ENCODE data around the gene TMEM147. TPM values are rescaled to one million over a fixed set of nuclear protein-coding genes. Genes with fewer than 3 reads are reported as not detected.

TMEM147 gene
- total and polyA plus RNA-seq, 2 of the 13 experiments (the other 11 are each of a cell fraction or from before 2014, with no cell fraction given), result 141 to 176 TPM

- TF ChIP-seq, protein P1, sequence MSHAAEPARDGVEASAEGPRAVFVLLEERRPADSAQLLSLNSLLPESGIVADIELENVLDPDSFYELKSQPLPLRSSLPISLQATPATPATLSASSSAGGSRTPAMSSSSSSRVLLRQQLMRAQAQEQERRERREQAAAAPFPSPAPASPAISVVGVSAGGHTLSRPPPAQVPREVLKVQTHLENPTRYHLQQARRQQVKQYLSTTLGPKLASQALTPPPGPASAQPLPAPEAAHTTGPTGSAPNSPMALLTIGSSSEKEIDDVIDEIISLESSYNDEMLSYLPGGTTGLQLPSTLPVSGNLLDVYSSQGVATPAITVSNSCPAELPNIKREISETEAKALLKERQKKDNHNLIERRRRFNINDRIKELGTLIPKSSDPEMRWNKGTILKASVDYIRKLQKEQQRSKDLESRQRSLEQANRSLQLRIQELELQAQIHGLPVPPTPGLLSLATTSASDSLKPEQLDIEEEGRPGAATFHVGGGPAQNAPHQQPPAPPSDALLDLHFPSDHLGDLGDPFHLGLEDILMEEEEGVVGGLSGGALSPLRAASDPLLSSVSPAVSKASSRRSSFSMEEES (CRISPR knock-in tag; IDR thresholded peaks at IDR 0.05), result peak; percentile 68; the same call in 1 of the 2 replicates
- TF ChIP-seq ZSCAN25 (CRISPR knock-in tag; IDR thresholded peaks at IDR 0.05), result 0 out of 2 replicates have a peak, but pooled peaks have one; percentile 18
- TF ChIP-seq ZNF136 (CRISPR knock-in tag; IDR thresholded peaks at IDR 0.05; ENCODE audit: low read depth), result no peak
- TF ChIP-seq ZNF12 (CRISPR knock-in tag; IDR thresholded peaks at IDR 0.05), result no peak
- peak; percentile 50; the same call in 1 of the 2 replicates for TF ChIP-seq ZBTB21 (CRISPR knock-in tag; IDR thresholded peaks at IDR 0.05)
- TF ChIP-seq ZNF460 (CRISPR knock-in tag; IDR thresholded peaks at IDR 0.05; ENCODE audit: borderline replicate concordance), result no peak
- TF ChIP-seq, protein P2, sequence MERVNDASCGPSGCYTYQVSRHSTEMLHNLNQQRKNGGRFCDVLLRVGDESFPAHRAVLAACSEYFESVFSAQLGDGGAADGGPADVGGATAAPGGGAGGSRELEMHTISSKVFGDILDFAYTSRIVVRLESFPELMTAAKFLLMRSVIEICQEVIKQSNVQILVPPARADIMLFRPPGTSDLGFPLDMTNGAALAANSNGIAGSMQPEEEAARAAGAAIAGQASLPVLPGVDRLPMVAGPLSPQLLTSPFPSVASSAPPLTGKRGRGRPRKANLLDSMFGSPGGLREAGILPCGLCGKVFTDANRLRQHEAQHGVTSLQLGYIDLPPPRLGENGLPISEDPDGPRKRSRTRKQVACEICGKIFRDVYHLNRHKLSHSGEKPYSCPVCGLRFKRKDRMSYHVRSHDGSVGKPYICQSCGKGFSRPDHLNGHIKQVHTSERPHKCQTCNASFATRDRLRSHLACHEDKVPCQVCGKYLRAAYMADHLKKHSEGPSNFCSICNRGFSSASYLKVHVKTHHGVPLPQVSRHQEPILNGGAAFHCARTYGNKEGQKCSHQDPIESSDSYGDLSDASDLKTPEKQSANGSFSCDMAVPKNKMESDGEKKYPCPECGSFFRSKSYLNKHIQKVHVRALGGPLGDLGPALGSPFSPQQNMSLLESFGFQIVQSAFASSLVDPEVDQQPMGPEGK (CRISPR knock-in tag; IDR thresholded peaks at IDR 0.05), result peak; percentile 73
- peak; percentile 81; the same call in 1 of the 2 replicates for TF ChIP-seq ZNF747 (CRISPR knock-in tag; IDR thresholded peaks at IDR 0.05; ENCODE audit: borderline replicate concordance)
- peak; percentile 98 for TF ChIP-seq THAP11 (CRISPR knock-in tag; IDR thresholded peaks at IDR 0.05)
- peak; percentile 60; the same call in 1 of the 2 replicates for TF ChIP-seq GFI1 (CRISPR knock-in tag; IDR thresholded peaks at IDR 0.05; ENCODE audit: borderline replicate concordance)
- peak; percentile 63; the same call in 1 of the 2 replicates for TF ChIP-seq CCDC6 (CRISPR knock-in tag; IDR thresholded peaks at IDR 0.05)
- TF ChIP-seq ZBTB3 (CRISPR knock-in tag; IDR thresholded peaks at IDR 0.05; ENCODE audit: borderline replicate concordance, low read depth), result 0 out of 2 replicates have a peak, but pooled peaks have one; percentile 24
- no peak; the same call in 1 of the 2 replicates for TF ChIP-seq AHR (CRISPR knock-in tag; IDR thresholded peaks at IDR 0.05)
- no peak; the same call in 1 of the 2 replicates for TF ChIP-seq MTA1 (CRISPR knock-in tag; IDR thresholded peaks at IDR 0.05; ENCODE audit: borderline replicate concordance)
- TF ChIP-seq, protein P3, sequence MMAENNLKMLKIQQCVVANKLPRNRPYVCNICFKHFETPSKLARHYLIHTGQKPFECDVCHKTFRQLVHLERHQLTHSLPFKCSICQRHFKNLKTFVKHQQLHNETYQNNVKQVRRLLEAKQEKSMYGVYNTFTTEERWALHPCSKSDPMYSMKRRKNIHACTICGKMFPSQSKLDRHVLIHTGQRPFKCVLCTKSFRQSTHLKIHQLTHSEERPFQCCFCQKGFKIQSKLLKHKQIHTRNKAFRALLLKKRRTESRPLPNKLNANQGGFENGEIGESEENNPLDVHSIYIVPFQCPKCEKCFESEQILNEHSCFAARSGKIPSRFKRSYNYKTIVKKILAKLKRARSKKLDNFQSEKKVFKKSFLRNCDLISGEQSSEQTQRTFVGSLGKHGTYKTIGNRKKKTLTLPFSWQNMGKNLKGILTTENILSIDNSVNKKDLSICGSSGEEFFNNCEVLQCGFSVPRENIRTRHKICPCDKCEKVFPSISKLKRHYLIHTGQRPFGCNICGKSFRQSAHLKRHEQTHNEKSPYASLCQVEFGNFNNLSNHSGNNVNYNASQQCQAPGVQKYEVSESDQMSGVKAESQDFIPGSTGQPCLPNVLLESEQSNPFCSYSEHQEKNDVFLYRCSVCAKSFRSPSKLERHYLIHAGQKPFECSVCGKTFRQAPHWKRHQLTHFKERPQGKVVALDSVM (CRISPR knock-in tag; IDR thresholded peaks at IDR 0.05), result peak; percentile 73; the same call in 1 of the 2 replicates
- peak; percentile 86; the same call in 2 of the 3 replicates for TF ChIP-seq MXI1 (IDR thresholded peaks at IDR 0.05; ENCODE audit: borderline replicate concordance, low read depth, low read length)
- TF ChIP-seq SP1 (IDR thresholded peaks at IDR 0.05), result no peak
- TF ChIP-seq SP1 (CRISPR knock-in tag; IDR thresholded peaks at IDR 0.05), result peak; percentile 62; the same call in 1 of the 2 replicates
- no peak for TF ChIP-seq GTF3A (CRISPR knock-in tag; conservative IDR thresholded peaks at IDR 0.05)
- no peak for TF ChIP-seq ZNF660 (CRISPR knock-in tag; IDR thresholded peaks at IDR 0.05; ENCODE audit: borderline replicate concordance, low read depth)
- TF ChIP-seq TOPORS (CRISPR knock-in tag; IDR thresholded peaks at IDR 0.05), result no peak
- TF ChIP-seq EP300 (IDR thresholded peaks at IDR 0.05; ENCODE audit: low read depth in 2 of 2, low read length in 2 of 2), result no peak
- TF ChIP-seq EP300 (CRISPR knock-in tag; IDR thresholded peaks at IDR 0.05; ENCODE audit: borderline replicate concordance), result peak; percentile 47; the same call in 1 of the 2 replicates
Observed at GRCh38 chr19:35545001-35545854, at the start of gene TMEM147 (continued).

Data from HepG2 (cell line).